Measurements from ENCODE around the gene UBE4B. TPM values are rescaled to one million over a fixed set of nuclear protein-coding genes. Genes with fewer than 3 reads are reported as not detected.

Gene UBE4B
- total and polyA plus RNA-seq, 2 donors (not counting 1 experiment from before 2014, with no cell fraction given): 21.7 to 57.5 TPM

- TF ChIP-seq EZH2 (IDR thresholded peaks at IDR 0.05; ENCODE audit: borderline replicate concordance, insufficient read depth, low read depth, low read length, poor library complexity, severe bottlenecking): no peak
- TF ChIP-seq, protein P1, sequence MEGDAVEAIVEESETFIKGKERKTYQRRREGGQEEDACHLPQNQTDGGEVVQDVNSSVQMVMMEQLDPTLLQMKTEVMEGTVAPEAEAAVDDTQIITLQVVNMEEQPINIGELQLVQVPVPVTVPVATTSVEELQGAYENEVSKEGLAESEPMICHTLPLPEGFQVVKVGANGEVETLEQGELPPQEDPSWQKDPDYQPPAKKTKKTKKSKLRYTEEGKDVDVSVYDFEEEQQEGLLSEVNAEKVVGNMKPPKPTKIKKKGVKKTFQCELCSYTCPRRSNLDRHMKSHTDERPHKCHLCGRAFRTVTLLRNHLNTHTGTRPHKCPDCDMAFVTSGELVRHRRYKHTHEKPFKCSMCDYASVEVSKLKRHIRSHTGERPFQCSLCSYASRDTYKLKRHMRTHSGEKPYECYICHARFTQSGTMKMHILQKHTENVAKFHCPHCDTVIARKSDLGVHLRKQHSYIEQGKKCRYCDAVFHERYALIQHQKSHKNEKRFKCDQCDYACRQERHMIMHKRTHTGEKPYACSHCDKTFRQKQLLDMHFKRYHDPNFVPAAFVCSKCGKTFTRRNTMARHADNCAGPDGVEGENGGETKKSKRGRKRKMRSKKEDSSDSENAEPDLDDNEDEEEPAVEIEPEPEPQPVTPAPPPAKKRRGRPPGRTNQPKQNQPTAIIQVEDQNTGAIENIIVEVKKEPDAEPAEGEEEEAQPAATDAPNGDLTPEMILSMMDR (IDR thresholded peaks at IDR 0.05): no peak
- H3K9me3 ChIP-seq (ENCODE audit: control extremely low read depth in 1 of 3, control insufficient read depth in 2 of 3, insufficient read depth in 1 of 3, low read length in 2 of 3): no peaks in the 10 kb centered on the region
- no peak overlapping the region for H3K27ac ChIP-seq (ENCODE audit: low read length in 2 of 2)
- H3K4me2 ChIP-seq (replicated peaks; ENCODE audit: low read depth, low read length, poor library complexity, severe bottlenecking): no peak overlapping the region
- ChIA-PET POLR2A (no interaction called here), CTCF (no interaction called here)
- WGBS (ENCODE audit: insufficient coverage): 98% methylated on average over 4 of the region's 7 CpGs
- Mint-ChIP-seq H3K27me3 (no peaks in the 10 kb centered on the region), H3K4me1 (peaks cover 13% of the 10 kb centered on the region), H3K4me3 (no peak overlapping the region), H3K9me3 (ENCODE audit: insufficient read depth) (no peaks in the 10 kb centered on the region), H3K27ac (no peak overlapping the region)
- DNase-seq (no peak), ATAC-seq (ENCODE audit: low read depth) (no peak)
- H3K36me3 ChIP-seq (replicated peaks in 1 of 2; ENCODE audit: control extremely low read depth in 1 of 2, control insufficient read depth in 1 of 2, extremely low read depth in 1 of 2, insufficient read depth in 2 of 2, low read length in 1 of 2): peaks cover 0 to 5% of the 10 kb centered on the region in 2 experiments
- H3K9ac ChIP-seq (ENCODE audit: low read length): no peak overlapping the region
- peaks cover 63% of the 10 kb centered on the region for H3K79me2 ChIP-seq (ENCODE audit: control insufficient read depth, insufficient read depth, low read length)
- no peaks in the 10 kb centered on the region for H3K4me1 ChIP-seq (ENCODE audit: control insufficient read depth in 2 of 2, insufficient read depth in 2 of 2, low read length in 2 of 2)
- no peak overlapping the region for H3K4me3 ChIP-seq (ENCODE audit: control extremely low read depth in 1 of 5, extremely low read depth in 1 of 5, insufficient read depth in 1 of 5, low read depth in 2 of 5, low read length in 4 of 5)
- intact Hi-C loops (cut with micrococcal nuclease): no loop called here
- H4K20me1 ChIP-seq (ENCODE audit: control insufficient read depth, insufficient read depth, low read length, poor library complexity, severe bottlenecking): no peaks in the 10 kb centered on the region
- no peak overlapping the region for H2AFZ ChIP-seq (ENCODE audit: insufficient read depth, low read depth, low read length, poor library complexity, severe bottlenecking)
- no peaks in the 10 kb centered on the region for H3K27me3 ChIP-seq (replicated peaks in 1 of 4; ENCODE audit: control extremely low read depth in 1 of 4, control insufficient read depth in 3 of 4, insufficient read depth in 4 of 4, low read length in 3 of 4)
Measured at GRCh38 chr1:10065344-10065685, 32.6 kb downstream of the UBE4B start.

- no peak overlapping the region for H3K4me3 ChIP-seq (ENCODE audit: control extremely low read depth in 1 of 5, extremely low read depth in 1 of 5, insufficient read depth in 1 of 5, low read depth in 2 of 5, low read length in 4 of 5)
- intact Hi-C loops (cut with micrococcal nuclease): no loop called here
- no peak for DNase-seq
- ChIA-PET POLR2A (no interaction called here), CTCF (no interaction called here)
- WGBS (ENCODE audit: insufficient coverage): no CpG with 5 or more reads among the region's 3 CpGs
- TF ChIP-seq, protein P1 (IDR thresholded peaks at IDR 0.05): no peak
- TF ChIP-seq EZH2 (IDR thresholded peaks at IDR 0.05; ENCODE audit: borderline replicate concordance, insufficient read depth, low read depth, low read length, poor library complexity, severe bottlenecking): no peak
- H3K27me3 ChIP-seq (replicated peaks in 1 of 4; ENCODE audit: control extremely low read depth in 1 of 4, control insufficient read depth in 3 of 4, insufficient read depth in 4 of 4, low read length in 3 of 4): no peaks in the 10 kb centered on the region
- H3K9ac ChIP-seq (ENCODE audit: low read length): no peak overlapping the region
- no peaks in the 10 kb centered on the region for H4K20me1 ChIP-seq (ENCODE audit: control insufficient read depth, insufficient read depth, low read length, poor library complexity, severe bottlenecking)
- Mint-ChIP-seq H3K9me3 (ENCODE audit: insufficient read depth) (no peaks in the 10 kb centered on the region), H3K4me3 (no peak overlapping the region), H3K4me1 (peaks cover 13% of the 10 kb centered on the region), H3K27ac (no peak overlapping the region), H3K27me3 (no peaks in the 10 kb centered on the region)
- H2AFZ ChIP-seq (ENCODE audit: insufficient read depth, low read depth, low read length, poor library complexity, severe bottlenecking): no peak overlapping the region
- ATAC-seq (ENCODE audit: low read depth): no peak
- H3K36me3 ChIP-seq (replicated peaks in 1 of 2; ENCODE audit: control extremely low read depth in 1 of 2, control insufficient read depth in 1 of 2, extremely low read depth in 1 of 2, insufficient read depth in 2 of 2, low read length in 1 of 2): peaks cover 0 to 2% of the 10 kb centered on the region in 2 experiments
- H3K4me2 ChIP-seq (replicated peaks; ENCODE audit: low read depth, low read length, poor library complexity, severe bottlenecking): no peak overlapping the region
- H3K79me2 ChIP-seq (ENCODE audit: control insufficient read depth, insufficient read depth, low read length): peaks cover 60% of the 10 kb centered on the region
- no peaks in the 10 kb centered on the region for H3K4me1 ChIP-seq (ENCODE audit: control insufficient read depth in 2 of 2, insufficient read depth in 2 of 2, low read length in 2 of 2)
- no peak overlapping the region for H3K27ac ChIP-seq (ENCODE audit: low read length in 2 of 2)
- H3K9me3 ChIP-seq (ENCODE audit: control extremely low read depth in 1 of 3, control insufficient read depth in 2 of 3, insufficient read depth in 1 of 3, low read length in 2 of 3): no peaks in the 10 kb centered on the region
Measured at GRCh38 chr1:10065760-10066159, 33.0 kb downstream of the UBE4B start.

Measured in B cell (primary cell).